HG03097 (cell line): ENCODE data around the gene ZNF467.

Experiments used
- ATAC-seq: cut with Tn5 transposase; IDR thresholded peaks from one replicate; pipeline ENCODE4 v1.9.1; 2021; ENCODE audit not compliant: unreplicated experiment, low FRiP score

The ZNF467 gene

DNA sequence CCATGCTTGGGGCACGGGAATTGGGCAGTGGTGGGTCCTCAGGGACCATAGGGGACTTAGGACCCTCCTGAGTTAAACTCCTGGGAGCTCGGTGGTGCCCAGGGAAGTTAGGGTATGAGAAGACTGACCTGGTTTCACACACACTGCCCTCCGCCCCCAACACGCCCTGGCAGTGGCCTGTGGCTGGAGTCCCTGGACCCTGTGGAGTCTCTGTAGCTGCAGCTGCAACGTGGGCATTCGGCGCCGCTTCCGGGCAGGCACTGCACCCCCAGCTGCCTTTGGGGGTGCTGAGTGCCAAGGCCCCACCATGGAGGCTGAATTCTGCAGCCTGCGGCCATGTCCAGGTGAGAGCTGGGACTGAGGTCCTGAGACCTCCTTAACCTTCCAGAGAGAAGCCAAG is 34.9 kb upstream of the ZNF467 start:
- ATAC-seq, result no peak

DNA sequence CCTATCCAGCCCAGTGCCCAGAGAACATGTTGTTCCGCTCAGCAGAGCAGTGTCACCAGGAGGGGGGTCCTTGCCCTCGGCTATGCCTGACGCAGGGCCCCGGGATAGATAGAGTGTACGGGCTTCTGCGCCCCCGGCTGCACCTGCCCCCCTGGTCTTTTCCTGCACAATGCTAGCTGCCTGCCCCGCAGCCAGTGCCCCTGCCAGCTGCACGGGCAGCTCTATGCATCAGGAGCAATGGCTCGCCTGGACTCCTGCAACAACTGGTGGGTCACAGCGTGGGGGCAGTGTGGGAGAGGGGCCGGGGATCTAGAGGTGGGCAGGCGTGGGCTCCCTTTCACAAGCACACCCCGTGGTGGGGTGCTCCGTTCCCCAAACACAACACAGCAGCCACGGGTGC is 33.3 kb upstream of the ZNF467 start:
- ATAC-seq, result no peak

DNA sequence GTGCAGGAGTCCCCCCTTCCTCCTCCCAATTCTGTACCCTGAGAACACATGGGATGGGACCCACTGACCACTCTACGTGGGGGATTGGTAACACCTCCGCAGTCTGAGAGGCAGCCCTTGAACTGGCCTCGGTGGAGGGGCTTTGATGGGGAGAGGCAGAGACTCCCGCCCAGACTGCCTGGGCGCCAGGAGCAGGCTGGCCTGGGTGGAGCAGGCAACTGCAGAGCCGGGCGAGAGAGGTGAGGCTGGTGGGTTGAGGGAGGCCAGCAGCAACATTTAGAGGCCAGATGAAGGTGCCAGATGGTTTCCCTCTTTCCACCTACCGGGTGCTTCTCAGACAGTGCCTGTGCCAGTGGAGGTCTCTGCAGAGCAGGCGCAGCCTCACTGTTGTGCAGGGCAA is 30.7 kb upstream of the ZNF467 start:
- ATAC-seq, result no peak

DNA sequence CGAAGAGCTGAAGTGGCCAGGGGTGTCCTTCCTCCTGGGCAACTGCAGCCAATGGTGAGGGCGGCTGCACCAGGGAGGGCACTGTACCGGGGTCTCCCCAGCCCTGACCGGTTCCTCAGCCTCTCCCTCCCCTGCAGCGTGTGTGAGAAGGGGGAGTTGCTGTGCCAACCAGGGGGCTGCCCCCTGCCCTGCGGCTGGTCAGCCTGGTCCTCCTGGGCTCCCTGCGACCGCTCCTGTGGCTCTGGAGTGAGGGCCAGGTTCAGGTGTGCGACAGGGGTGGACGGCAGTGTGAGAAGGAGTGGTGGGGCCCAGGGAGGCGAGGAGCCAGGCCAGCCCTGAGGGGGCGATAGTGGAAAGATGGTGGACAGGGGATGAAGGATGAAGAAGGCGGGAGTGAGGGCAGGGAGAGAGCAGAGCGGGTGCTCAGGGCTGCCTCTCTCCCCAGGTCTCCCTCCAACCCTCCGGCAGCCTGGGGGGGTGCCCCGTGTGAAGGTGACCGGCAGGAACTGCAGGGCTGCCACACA is 30.2 kb upstream of the ZNF467 start:
- ATAC-seq, result no peak

DNA sequence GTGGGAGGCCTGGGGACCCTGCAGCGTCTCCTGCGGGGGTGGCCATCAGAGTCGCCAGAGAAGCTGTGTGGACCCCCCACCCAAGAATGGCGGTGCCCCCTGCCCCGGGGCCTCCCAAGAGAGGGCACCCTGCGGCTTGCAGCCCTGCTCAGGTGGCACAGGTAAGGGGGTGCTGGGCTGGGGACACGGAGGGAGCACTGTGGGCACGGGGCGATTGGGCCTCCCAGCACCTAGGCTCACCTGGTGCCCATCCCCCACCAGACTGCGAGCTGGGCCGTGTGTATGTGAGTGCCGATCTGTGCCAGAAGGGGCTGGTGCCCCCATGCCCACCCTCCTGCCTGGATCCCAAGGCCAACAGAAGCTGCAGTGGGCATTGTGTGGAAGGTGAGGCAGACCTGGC is 29.6 kb upstream of the ZNF467 start:
- no peak for ATAC-seq

DNA sequence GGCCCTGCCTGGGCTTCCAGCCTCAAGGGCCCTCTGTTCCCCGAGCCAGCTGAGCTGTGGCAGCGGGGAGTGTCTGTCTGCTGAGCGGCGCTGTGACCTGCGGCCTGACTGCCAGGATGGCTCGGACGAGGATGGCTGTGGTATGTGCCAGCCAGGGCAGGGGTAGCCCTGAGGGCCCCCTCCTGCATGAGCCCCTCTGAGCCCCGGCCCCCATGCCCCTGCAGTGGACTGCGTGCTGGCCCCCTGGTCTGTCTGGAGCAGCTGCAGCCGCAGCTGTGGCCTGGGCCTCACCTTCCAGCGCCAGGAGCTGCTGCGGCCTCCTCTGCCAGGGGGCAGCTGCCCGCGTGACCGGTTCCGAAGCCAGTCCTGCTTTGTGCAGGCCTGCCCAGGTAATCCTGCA is 28.4 kb upstream of the ZNF467 start:
- no peak for ATAC-seq

- no peak for ATAC-seq
Observed at GRCh38 chr7:149801002-149801566, 27.7 kb upstream of the ZNF467 start.

DNA sequence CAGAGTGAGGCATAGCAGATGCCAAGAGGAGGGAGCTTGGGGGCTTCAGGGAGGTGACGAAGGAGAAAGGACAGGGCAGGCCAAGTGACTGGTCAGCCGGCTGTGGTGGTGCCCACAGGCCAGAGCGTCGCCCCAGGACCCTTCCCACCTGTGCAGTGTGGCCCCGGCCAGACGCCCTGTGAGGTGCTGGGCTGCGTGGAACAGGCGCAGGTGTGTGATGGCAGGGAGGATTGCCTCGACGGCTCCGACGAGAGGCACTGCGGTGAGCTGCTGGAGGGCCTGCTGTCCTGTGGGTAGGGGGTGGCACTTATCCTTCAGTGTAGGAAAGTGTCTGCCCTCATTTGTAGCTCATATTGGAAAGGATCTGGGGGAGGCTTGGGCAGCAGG is 26.8 kb upstream of the ZNF467 start:
- ATAC-seq, result no peak

DNA sequence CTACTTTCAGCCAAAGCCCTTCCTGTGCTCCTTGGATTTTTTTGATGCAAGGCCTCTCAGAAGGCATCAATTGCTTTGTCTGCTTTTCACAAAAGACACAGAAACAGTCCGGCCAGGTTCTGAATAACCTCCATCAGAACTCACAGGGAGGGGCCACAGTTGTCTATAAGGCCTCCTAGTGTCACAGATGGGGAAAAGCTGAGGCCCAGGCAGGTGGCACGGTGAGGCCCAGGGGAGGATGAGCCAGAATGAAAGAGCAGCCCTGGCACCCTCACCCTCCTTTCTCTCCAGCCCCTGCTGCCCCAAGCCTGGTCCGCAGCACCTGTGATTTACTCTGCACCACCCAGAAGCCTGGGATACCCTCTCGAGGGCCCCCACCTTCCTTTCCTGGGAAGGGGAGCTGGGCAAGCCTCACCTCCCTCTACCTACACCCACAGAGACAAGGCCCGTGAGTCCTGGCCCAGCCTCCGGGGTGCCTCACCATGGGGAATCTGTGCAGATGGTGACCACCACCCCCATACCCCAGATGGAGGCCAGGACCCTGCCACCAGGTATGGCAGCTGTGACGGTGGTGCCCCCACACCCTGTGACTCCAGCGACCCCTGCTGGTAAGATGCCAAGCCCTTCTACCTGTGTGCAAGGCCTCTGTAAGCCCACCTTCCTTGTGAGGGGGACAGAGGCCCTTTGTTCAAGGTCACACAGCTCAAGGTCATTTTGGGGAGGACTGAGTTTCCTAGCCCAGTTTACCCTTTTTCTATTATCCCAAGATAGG is 26.2 kb upstream of the ZNF467 start:
- no peak for ATAC-seq

DNA sequence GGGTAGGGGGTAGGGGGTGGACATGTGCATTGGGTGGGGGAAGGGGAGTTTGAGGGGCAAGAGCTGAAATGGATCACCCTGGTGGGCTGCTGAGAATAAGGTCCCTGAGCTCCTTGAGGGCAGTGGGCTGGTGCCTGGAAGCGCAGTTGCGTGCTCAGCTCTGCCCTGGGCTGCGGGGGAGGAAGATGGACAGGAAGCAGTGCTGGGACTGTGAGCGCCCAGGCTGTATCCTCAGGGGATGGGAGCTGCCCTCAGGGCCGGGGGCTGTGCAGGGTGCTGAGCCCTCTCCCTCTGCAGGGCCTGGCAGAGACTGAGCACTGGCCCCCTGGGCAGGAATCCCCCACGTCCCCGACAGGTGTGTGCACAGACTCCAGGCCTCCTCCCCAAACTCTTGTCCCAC is 24.4 kb upstream of the ZNF467 start:
- no peak for ATAC-seq

- ATAC-seq, result no peak
Observed at GRCh38 chr7:149796287-149796860, 23.0 kb upstream of the ZNF467 start.

DNA sequence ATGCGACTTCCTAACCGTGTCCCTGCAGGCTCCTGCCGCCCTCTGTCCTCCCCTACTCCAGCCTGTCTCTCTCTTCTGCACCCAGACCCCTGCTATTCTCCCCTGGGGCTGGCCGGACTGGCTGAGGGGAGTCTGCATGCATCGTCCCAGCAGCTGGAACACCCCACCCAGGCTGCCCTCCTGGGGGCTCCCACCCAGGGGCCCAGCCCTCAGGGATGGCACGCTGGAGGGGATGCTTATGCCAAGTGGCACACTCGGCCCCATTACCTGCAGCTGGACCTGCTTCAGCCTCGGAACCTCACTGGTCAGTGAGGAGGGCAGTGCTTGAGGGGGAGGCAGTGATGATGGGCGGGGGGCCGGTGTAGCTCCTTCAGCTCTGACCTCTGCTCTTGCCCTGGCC is 21.7 kb upstream of the ZNF467 start:
- no peak for ATAC-seq

- ATAC-seq, result no peak
Observed at GRCh38 chr7:149794661-149795060, 21.3 kb upstream of the ZNF467 start.

DNA sequence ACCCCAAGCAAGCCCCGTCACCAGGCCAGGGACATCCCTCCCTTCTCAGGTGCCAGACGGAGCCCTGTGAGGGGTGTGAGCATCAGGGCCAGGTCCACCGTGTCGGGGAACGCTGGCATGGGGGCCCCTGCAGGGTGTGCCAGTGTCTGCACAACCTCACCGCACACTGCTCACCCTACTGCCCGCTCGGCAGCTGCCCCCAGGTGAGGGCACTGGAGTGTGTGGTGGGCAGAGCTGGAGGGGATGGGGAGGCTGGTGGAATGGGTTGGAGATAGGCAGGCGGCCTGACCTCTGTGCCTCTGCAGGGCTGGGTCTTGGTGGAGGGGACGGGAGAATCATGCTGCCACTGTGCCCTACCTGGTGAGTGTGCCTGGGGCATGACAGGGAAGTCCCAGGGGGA is 19.9 kb upstream of the ZNF467 start:
- no peak for ATAC-seq

- no peak for ATAC-seq
Observed at GRCh38 chr7:149792220-149792595, 18.8 kb upstream of the ZNF467 start.

- no peak for ATAC-seq
Observed at GRCh38 chr7:149791411-149792219, 18.2 kb upstream of the ZNF467 start.

- ATAC-seq, result no peak
Observed at GRCh38 chr7:149790754-149791360, 17.5 kb upstream of the ZNF467 start.

- no peak for ATAC-seq
Observed at GRCh38 chr7:149790146-149790548, 16.8 kb upstream of the ZNF467 start.

- no peak for ATAC-seq
Observed at GRCh38 chr7:149789101-149789500, 15.7 kb upstream of the ZNF467 start.

- no peak for ATAC-seq
Observed at GRCh38 chr7:149788300-149788851, 15.0 kb upstream of the ZNF467 start.
